Measurements from ENCODE around the gene LRRK1.
A peak's percentile ranks its signal among the peaks of the same experiment; 100 is the strongest.

LRRK1 gene

DNA sequence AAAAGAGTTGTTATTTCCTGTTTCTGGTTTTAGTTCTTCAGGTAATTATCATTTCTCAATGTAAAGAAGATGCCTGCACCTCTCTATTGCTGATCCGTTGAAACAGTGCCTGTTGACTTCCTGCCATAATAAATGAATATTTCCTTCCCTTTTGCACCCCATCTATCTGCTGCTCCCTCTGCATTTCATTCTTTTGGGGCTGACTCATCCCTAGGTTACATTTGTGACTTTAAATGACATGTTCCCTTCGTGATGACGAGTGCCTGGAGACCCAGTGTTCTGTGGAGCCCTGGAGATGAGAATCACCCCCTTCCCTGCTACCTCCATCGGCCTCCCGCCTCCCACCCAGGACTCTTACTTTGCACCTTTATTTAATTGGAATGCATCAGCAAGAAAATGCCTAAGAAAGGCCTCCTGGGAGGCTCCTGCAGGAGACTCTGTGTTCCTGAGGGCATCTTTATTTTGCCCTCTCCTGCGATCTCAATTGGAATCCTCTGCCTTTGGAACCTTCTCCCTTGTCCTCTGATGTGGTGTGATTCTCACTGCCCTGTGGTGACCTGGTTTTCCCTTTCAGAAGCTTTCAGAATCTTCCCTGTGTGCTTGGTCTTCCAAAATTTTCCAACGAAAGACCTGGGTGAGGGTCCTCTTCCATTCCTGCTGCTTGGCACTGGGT is 13.7 kb downstream of the LRRK1 start:
- Histone ChIP-seq H3K4me3 (no peak overlapping the region), H3K9ac (ENCODE audit: insufficient read length) (no peak overlapping the region), H3K27ac (no peak overlapping the region), H3K9me3 (ENCODE audit: low read depth, low read length) (no peaks in the 10 kb centered on the region), H3K36me3 (ENCODE audit: insufficient read depth, low read length) (no peaks in the 10 kb centered on the region)
- TF ChIP-seq FOXP2 (optimal IDR thresholded peaks at IDR 0.05; ENCODE audit: control extremely low read depth, extremely low read length, insufficient read depth) = no peak
- TF ChIP-seq POLR2AphosphoS5 (IDR thresholded peaks at IDR 0.05; ENCODE audit: borderline replicate concordance, low read depth, low read length) = no peak
- TF ChIP-seq EZH2 (IDR thresholded peaks at IDR 0.05) = no peak
- no peak for DNase-seq (ENCODE audit: low read depth, low spot score)

DNA sequence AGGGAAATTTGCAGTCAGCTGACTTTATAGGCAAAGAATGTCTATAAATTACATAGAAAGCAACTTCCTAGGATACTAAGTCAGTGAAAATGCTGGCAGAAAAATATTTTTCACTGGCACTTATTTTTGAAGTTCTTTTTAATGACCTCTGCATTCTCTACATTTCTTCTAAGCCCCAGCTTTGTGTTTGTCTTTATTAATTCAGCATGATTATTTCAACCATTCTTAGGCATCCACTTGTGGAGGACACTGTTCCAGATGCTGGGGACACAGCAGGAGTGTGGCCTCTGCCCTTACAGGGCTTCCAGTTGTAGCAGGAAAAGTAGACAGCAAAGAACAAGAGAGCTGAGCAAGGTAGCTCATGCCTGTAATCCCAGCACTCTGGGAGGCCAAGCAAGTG is 15.0 kb downstream of the LRRK1 start:
- Histone ChIP-seq H3K9me3 (ENCODE audit: low read depth, low read length) (no peaks in the 10 kb centered on the region), H3K9ac (ENCODE audit: insufficient read length) (no peak overlapping the region), H3K36me3 (ENCODE audit: insufficient read depth, low read length) (no peaks in the 10 kb centered on the region), H3K27ac (no peak overlapping the region), H3K4me3 (no peak overlapping the region)
- no peak for DNase-seq (ENCODE audit: low read depth, low spot score)
- TF ChIP-seq FOXP2 (optimal IDR thresholded peaks at IDR 0.05; ENCODE audit: control extremely low read depth, extremely low read length, insufficient read depth) = no peak
- no peak for TF ChIP-seq POLR2AphosphoS5 (IDR thresholded peaks at IDR 0.05; ENCODE audit: borderline replicate concordance, low read depth, low read length)
- no peak for TF ChIP-seq EZH2 (IDR thresholded peaks at IDR 0.05)

DNA sequence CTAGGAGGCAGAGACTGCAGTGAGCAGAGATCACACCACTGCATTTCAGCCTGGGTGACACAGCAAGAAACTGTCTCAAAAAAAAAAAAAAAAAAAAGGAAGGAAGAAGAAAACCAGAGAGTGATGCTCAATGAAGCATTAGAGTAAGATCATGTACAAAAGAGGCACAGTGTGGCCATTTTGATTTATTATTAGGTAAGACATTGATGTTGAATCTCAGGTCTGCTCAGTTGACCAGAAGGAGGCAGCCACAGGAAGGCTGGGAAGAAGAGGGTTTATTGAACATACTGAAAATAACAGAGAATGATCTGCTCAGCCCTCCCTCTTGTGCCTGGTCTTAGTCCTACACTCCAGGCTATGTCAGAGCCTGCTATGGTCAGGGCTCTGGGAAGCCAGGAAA is 15.6 kb downstream of the LRRK1 start:
- no peaks in the 10 kb centered on the region for H3K36me3 ChIP-seq (ENCODE audit: insufficient read depth, low read length)
- DNase-seq (ENCODE audit: low read depth, low spot score) = no peak
- H3K4me3 ChIP-seq = no peak overlapping the region
- no peak overlapping the region for H3K27ac ChIP-seq
- no peak overlapping the region for H3K9ac ChIP-seq (ENCODE audit: insufficient read length)
- TF ChIP-seq POLR2AphosphoS5 (IDR thresholded peaks at IDR 0.05; ENCODE audit: borderline replicate concordance, low read depth, low read length) (no peak), EZH2 (IDR thresholded peaks at IDR 0.05) (no peak), FOXP2 (optimal IDR thresholded peaks at IDR 0.05; ENCODE audit: control extremely low read depth, extremely low read length, insufficient read depth) (no peak)
- H3K9me3 ChIP-seq (ENCODE audit: low read depth, low read length) = no peaks in the 10 kb centered on the region

DNA sequence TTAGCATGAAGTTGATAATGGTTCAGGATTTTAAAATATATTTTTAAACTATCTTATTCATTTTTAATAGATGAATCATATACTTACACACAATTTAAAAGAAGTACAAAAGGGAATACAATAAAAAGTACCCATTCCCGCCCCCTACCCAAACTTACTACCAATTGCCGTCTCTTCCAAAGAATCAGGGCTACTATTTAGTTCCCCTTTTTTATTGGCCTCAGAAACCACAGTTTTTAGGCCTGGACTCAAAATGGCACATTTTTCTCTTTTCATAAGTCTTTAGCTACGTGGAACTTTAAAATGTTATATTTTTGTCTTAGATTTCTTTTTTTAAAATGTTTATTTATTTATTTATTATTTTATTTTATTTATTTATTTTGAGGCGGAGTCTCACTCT is 18.0 kb downstream of the LRRK1 start:
- DNase-seq (ENCODE audit: low read depth, low spot score) = no peak
- Histone ChIP-seq H3K27ac (no peak overlapping the region), H3K36me3 (ENCODE audit: insufficient read depth, low read length) (no peaks in the 10 kb centered on the region), H3K9me3 (ENCODE audit: low read depth, low read length) (no peaks in the 10 kb centered on the region), H3K9ac (ENCODE audit: insufficient read length) (no peak overlapping the region), H3K4me3 (no peak overlapping the region)
- TF ChIP-seq EZH2 (IDR thresholded peaks at IDR 0.05) = no peak
- no peak for TF ChIP-seq FOXP2 (optimal IDR thresholded peaks at IDR 0.05; ENCODE audit: control extremely low read depth, extremely low read length, insufficient read depth)
- TF ChIP-seq POLR2AphosphoS5 (IDR thresholded peaks at IDR 0.05; ENCODE audit: borderline replicate concordance, low read depth, low read length) = no peak

DNA sequence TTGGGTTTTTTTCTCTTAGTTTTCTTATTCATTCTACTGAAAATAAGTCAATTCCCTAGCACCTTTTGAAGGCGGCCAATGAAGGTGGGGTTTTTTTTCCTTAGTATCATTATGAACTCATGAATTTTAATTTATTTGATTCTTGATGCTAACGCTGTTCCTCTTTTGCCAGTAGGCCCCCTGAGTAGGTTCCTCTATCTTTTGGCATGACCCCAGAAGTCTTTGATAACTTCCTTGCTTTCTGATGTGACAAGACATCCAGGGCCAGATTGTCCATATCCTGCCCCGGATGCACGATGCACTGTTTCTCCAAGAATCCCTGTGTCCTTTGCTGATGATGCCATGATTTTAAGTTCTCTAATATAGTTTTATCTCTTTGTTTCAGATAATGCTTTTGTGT is 20.6 kb downstream of the LRRK1 start:
- Histone ChIP-seq H3K36me3 (ENCODE audit: insufficient read depth, low read length) (no peaks in the 10 kb centered on the region), H3K4me3 (no peak overlapping the region), H3K9ac (ENCODE audit: insufficient read length) (no peak overlapping the region), H3K27ac (no peak overlapping the region), H3K9me3 (ENCODE audit: low read depth, low read length) (no peaks in the 10 kb centered on the region)
- no peak for DNase-seq (ENCODE audit: low read depth, low spot score)
- TF ChIP-seq EZH2 (IDR thresholded peaks at IDR 0.05) (no peak), POLR2AphosphoS5 (IDR thresholded peaks at IDR 0.05; ENCODE audit: borderline replicate concordance, low read depth, low read length) (no peak), FOXP2 (optimal IDR thresholded peaks at IDR 0.05; ENCODE audit: control extremely low read depth, extremely low read length, insufficient read depth) (no peak)

DNA sequence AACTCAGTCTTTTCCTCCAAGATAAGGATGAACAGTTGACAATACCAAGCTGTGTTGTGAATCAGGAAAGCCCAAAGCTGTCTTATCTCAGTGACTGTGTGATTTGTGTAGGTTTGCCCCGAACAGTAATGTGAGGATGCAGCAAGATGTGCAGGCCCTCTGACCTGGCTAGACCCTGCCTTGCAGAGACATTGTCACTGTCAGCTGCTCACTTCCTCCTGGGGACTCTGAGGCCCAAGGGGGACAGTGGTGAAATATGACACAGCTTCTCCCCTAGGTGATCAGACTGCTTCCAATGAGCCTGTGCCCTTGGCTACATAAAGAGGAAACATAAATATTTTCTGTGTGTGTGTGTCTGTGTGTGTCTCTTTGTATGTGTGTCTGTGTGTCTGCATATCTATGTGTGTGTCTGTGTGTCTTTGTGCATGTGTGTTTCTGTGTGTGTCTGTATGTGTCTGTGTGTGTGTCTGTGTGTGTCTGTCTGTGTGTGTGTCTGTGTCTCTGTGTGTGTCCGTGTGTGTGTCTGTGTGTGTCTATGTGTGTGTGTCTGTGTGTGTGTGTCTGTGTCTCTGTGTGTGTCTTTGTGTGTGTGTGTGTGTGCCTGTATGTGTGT is 21.7 kb downstream of the LRRK1 start:
- no peaks in the 10 kb centered on the region for H3K36me3 ChIP-seq (ENCODE audit: insufficient read depth, low read length)
- no peak overlapping the region for H3K27ac ChIP-seq
- no peak overlapping the region for H3K4me3 ChIP-seq
- DNase-seq (ENCODE audit: low read depth, low spot score) = no peak
- TF ChIP-seq EZH2 (IDR thresholded peaks at IDR 0.05) (no peak), POLR2AphosphoS5 (IDR thresholded peaks at IDR 0.05; ENCODE audit: borderline replicate concordance, low read depth, low read length) (no peak)
- H3K9me3 ChIP-seq (ENCODE audit: low read depth, low read length) = no peaks in the 10 kb centered on the region
- no peak overlapping the region for H3K9ac ChIP-seq (ENCODE audit: insufficient read length)

DNA sequence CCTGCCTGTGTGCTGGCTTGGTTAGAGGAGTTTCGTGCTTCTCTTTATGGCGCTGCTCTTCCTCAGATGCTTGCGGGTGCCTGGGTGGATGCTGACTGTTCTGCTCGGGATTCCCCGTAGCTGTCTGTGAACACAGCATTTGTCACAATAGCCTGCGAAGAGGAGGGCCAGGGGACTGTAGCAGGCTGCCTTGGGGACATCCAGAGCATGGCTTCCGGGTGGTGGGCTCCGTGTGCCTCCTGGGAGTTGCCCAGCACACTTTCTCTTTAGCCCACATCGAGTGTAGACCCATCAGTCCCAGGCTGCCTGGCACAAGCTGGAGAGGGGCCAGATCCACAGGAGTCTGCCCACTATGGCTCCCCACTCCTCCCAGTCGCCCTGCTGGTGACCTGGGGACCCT is 22.4 kb downstream of the LRRK1 start:
- Histone ChIP-seq H3K9me3 (ENCODE audit: low read depth, low read length) (no peaks in the 10 kb centered on the region), H3K27ac (no peak overlapping the region), H3K4me3 (no peak overlapping the region), H3K9ac (ENCODE audit: insufficient read length) (no peak overlapping the region), H3K36me3 (ENCODE audit: insufficient read depth, low read length) (no peaks in the 10 kb centered on the region)
- no peak for DNase-seq (ENCODE audit: low read depth, low spot score)
- TF ChIP-seq FOXP2 (optimal IDR thresholded peaks at IDR 0.05; ENCODE audit: control extremely low read depth, extremely low read length, insufficient read depth) (no peak), EZH2 (IDR thresholded peaks at IDR 0.05) (no peak), POLR2AphosphoS5 (IDR thresholded peaks at IDR 0.05; ENCODE audit: borderline replicate concordance, low read depth, low read length) (no peak)

DNA sequence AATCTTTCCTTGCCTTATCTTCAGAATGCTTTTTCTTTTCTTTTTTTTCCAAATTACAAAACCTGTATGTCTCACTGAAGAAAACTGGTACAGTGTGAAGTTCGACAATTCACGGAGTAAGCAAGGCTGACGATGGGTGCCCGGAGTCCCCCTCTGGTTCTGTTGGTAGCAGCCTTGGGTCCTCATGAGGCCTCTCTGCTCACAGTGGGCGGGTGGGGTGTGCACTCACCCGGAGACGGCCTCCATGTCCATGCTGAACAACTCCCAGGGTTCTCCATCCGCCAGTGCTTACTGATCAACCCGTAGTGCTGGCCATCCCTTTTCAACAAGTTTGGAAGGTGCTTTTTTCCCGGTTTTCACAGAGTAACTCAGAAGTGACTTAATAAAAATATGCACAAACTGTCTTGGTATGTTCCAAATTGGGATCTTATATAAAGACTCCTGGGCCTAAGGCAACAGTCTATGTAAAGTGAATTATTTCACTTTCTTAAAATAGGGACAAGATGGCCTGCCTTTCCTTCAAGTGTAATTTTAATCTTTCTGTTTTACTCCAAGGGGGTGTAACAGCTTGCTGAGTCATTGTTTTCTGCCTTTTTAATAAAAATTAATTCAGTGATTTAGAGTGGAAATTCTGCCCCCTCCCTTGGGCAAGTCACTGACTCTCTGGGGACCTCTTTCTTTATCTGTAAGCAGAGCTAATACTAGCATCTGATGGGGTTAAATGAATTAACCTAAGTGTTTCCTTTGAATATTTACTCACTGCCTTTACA is 23.7 kb downstream of the LRRK1 start:
- peak overlapping the region; percentile 22; the same call in 1 of the 2 replicates for H3K27ac ChIP-seq
- DNase-seq (ENCODE audit: low read depth, low spot score) = peak; percentile 6
- TF ChIP-seq EZH2 (IDR thresholded peaks at IDR 0.05) = no peak
- TF ChIP-seq POLR2AphosphoS5 (IDR thresholded peaks at IDR 0.05; ENCODE audit: borderline replicate concordance, low read depth, low read length) = no peak
- TF ChIP-seq FOXP2 (optimal IDR thresholded peaks at IDR 0.05; ENCODE audit: control extremely low read depth, extremely low read length, insufficient read depth) = no peak
- H3K9me3 ChIP-seq (ENCODE audit: low read depth, low read length) = no peaks in the 10 kb centered on the region
- H3K4me3 ChIP-seq = no peak overlapping the region
- H3K36me3 ChIP-seq (ENCODE audit: insufficient read depth, low read length) = no peaks in the 10 kb centered on the region
- no peak overlapping the region for H3K9ac ChIP-seq (ENCODE audit: insufficient read length)

Measured in SK-N-MC (cell line).